Measurements from ENCODE around the gene ATP6AP1.
A peak's percentile ranks its signal among the peaks of the same experiment; 100 is the strongest.
"Not testable (repeated sequence)": the region's sequence is repeated elsewhere in the genome, so short reads cannot be mapped to it uniquely, and the experiment has no call there.

The ATP6AP1 gene

DNA sequence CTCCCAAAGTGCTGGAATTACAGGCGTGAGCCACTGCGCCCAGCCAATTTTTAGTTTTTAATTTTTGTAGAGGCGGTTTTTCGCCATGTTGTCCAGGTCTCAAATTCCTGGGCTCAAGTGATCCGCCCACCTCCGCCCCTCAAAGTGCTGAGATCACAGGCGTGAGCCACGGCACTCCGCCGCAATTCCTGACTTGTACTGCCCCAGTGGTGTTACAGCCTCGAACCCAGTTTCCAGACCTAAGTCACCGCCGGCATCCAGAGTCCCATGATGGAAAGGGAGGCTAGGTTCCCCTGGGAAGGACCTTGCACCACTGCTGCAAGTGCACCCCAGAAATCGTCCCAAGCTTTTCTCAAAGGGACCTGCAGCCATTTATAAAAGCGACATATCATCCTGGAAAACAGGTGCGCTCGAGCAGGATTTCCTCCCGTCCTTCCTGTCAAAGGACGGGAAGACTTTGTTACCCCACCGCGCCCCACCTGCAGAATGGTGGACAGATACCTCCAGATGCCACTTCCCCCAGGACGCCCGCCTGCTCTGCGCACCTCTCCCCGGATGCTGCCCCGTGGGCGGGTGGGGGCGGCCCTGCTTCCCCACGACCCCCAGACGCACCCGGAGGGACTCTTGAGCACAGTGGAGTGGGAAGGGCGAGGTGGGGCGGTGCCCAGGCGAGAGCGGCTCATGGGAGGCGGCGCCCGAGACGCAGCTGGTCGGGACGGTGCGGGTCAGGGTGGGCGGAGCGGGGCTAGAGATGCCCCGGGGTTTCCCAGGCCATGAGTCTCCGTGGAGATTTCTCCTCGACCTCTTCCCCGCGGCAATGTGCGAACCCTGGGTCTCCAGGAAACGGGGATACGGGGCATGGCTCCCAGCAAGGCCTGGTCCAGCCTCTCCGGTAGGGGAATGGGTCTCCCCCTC is 31.2 kb upstream of the ATP6AP1 start:
- Histone ChIP-seq H3K36me3 (replicated peaks) (peaks cover 31% of the 10 kb centered on the region), H3K4me3 (ENCODE audit: low read depth, low read length) (peak overlapping the region; percentile 57), H3K27ac (peak overlapping the region; percentile 99), H3K27me3 (replicated peaks) (no peaks in the 10 kb centered on the region)
- DNase-seq = no peak
- TF ChIP-seq CTCF (IDR thresholded peaks at IDR 0.05; ENCODE audit: low read depth, low read length, missing control alignments) = no peak
- in situ Hi-C loops (cut with HindIII; ENCODE audit: low pct_ligation_motif_present, low sequenced_read_pairs) = no loop called here

DNA sequence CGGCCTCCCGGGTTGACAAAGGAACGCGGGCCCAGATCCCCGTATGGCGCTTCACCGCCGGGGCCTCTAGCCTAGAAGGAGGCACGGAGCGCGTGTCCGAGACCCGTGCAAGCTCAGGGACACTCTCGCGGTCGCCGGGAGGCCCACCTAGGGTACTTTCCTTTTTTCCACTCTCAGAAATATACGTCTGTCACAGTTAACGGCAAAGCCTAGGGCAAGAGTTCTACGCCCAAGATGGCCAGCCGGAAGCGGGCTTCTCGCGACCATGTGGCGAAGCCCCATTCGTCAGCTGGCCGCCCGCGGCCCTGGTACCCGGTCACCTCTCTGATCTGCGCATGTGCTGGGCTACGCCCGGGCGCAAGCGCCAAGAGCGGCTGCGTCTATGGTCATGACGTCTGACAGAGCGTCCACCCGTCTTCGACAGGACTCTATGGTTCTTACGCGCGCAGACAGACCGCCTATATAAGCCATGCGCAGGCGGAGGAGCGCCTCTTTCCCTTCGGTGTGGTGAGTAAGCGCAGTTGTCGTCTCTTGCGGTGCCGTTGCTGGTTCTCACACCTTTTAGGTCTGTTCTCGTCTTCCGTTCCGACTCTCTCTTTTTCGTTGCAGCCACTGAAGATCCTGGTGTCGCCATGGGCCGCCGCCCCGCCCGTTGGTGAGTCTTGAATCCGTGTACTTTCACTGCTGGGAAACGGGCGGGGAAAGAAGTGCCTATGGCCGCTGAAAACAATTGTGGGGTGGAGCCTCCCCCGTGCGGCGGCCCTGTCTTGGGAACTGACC is 30.4 kb upstream of the ATP6AP1 start, which contains the start of gene RPL10:
Gene RPL10, plus strand, starts transcription at position 490 of the 780 bp plus-strand sequence. Its CDS starts 143 bp downstream, at position 633.
- Histone ChIP-seq H3K27me3 (replicated peaks) (no peaks in the 10 kb centered on the region), H3K4me3 (ENCODE audit: low read depth, low read length) (peak within 1 kb of the TSS; percentile 86), H3K27ac (peak within 1 kb of the TSS; percentile 99), H3K36me3 (replicated peaks) (peaks cover 32% of the 10 kb centered on the region)
- in situ Hi-C loops (cut with HindIII; ENCODE audit: low pct_ligation_motif_present, low sequenced_read_pairs) = no loop called here
- no peak for TF ChIP-seq CTCF (IDR thresholded peaks at IDR 0.05; ENCODE audit: low read depth, low read length, missing control alignments)
- DNase-seq = peak; percentile 94

GRCh38 chrX:154398668-154399526 is 29.6 kb upstream of the ATP6AP1 start:
- TF ChIP-seq CTCF (IDR thresholded peaks at IDR 0.05; ENCODE audit: low read depth, low read length, missing control alignments) = peak; percentile 80
- DNase-seq = peak; percentile 61
- peaks cover 32% of the 10 kb centered on the region for H3K36me3 ChIP-seq (replicated peaks)
- peak overlapping the region; percentile 86 for H3K4me3 ChIP-seq (ENCODE audit: low read depth, low read length)
- peak overlapping the region; percentile 99 for H3K27ac ChIP-seq
- in situ Hi-C loops (cut with HindIII; ENCODE audit: low pct_ligation_motif_present, low sequenced_read_pairs) = no loop called here
- H3K27me3 ChIP-seq (replicated peaks) = no peaks in the 10 kb centered on the region

GRCh38 chrX:154399527-154400368 is 28.7 kb upstream of the ATP6AP1 start:
- H3K36me3 ChIP-seq (replicated peaks) = peaks cover 32% of the 10 kb centered on the region
- H3K27ac ChIP-seq = peak overlapping the region; percentile 99
- no peak for TF ChIP-seq CTCF (IDR thresholded peaks at IDR 0.05; ENCODE audit: low read depth, low read length, missing control alignments)
- no peak for DNase-seq
- no peaks in the 10 kb centered on the region for H3K27me3 ChIP-seq (replicated peaks)
- in situ Hi-C loops (cut with HindIII; ENCODE audit: low pct_ligation_motif_present, low sequenced_read_pairs) = no loop called here
- peak overlapping the region; percentile 86 for H3K4me3 ChIP-seq (ENCODE audit: low read depth, low read length)

DNA sequence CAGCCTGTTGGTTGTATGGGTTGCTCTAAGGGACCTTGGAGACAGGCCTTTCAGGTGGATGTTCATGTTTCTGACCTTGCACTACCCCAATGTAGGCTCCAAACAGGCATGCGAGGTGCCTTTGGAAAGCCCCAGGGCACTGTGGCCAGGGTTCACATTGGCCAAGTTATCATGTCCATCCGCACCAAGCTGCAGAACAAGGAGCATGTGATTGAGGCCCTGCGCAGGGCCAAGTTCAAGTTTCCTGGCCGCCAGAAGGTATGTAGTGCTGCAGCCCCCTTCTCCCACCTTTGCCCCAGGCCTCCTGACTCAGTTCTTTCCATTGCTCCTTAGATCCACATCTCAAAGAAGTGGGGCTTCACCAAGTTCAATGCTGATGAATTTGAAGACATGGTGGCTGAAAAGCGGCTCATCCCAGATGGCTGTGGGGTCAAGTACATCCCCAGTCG is 28.1 kb upstream of the ATP6AP1 start:
- in situ Hi-C loops (cut with HindIII; ENCODE audit: low pct_ligation_motif_present, low sequenced_read_pairs); H3K27ac ChIP-seq; DNase-seq; H3K27me3 ChIP-seq (replicated peaks): not testable (repeated sequence)
- Histone ChIP-seq H3K36me3 (replicated peaks) (peaks cover 32% of the 10 kb centered on the region), H3K4me3 (ENCODE audit: low read depth, low read length) (peak overlapping the region; percentile 86)

All from brain microvascular endothelial cell (primary cell).